Panc1 (cell line): ENCODE data around the gene SH3PXD2A.

ENCODE experiments used
- POLR2AphosphoS5 ChIP-seq: IDR thresholded peaks from 2 replicates; pipeline ENCODE4 v1.6.1; 2012; ENCODE audit warnings: mild to moderate bottlenecking, low read depth, low read length, moderate library complexity
- SIN3A ChIP-seq: IDR thresholded peaks from 2 replicates; pipeline ENCODE4 v1.6.1; 2012; ENCODE audit warnings: low read depth, mild to moderate bottlenecking, low read length, moderate library complexity, borderline replicate concordance; ENCODE audit not compliant: insufficient read depth
- TCF7L2 ChIP-seq: IDR thresholded peaks from 2 replicates; pipeline ENCODE4 v1.6.1; 2011; ENCODE audit warnings: mild to moderate bottlenecking, low read depth, low read length, inconsistent platforms
- TF ChIP-seq, protein P1 (sequence below): fragments of 450-650 bp; IDR thresholded peaks from 2 replicates; pipeline ENCODE4 v1.5.1; 2017; ENCODE audit warnings: mild to moderate bottlenecking
- TF ChIP-seq, protein P2 (sequence below), 2 experiments: IDR thresholded peaks; 2 replicates each; pipeline ENCODE4 v1.6.1; 2011 to 2012; ENCODE audit warnings: low read depth in 2 of 2, control low read depth in 1 of 2, low read length in 1 of 2, mild to moderate bottlenecking in 1 of 2, moderate library complexity in 1 of 2; ENCODE audit not compliant: insufficient read depth in 1 of 2

- TF ChIP-seq POLR2AphosphoS5 (no peak), TCF7L2 (no peak), SIN3A (no peak)
- TF ChIP-seq, protein P1, sequence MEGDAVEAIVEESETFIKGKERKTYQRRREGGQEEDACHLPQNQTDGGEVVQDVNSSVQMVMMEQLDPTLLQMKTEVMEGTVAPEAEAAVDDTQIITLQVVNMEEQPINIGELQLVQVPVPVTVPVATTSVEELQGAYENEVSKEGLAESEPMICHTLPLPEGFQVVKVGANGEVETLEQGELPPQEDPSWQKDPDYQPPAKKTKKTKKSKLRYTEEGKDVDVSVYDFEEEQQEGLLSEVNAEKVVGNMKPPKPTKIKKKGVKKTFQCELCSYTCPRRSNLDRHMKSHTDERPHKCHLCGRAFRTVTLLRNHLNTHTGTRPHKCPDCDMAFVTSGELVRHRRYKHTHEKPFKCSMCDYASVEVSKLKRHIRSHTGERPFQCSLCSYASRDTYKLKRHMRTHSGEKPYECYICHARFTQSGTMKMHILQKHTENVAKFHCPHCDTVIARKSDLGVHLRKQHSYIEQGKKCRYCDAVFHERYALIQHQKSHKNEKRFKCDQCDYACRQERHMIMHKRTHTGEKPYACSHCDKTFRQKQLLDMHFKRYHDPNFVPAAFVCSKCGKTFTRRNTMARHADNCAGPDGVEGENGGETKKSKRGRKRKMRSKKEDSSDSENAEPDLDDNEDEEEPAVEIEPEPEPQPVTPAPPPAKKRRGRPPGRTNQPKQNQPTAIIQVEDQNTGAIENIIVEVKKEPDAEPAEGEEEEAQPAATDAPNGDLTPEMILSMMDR, result no peak
- TF ChIP-seq, protein P2, sequence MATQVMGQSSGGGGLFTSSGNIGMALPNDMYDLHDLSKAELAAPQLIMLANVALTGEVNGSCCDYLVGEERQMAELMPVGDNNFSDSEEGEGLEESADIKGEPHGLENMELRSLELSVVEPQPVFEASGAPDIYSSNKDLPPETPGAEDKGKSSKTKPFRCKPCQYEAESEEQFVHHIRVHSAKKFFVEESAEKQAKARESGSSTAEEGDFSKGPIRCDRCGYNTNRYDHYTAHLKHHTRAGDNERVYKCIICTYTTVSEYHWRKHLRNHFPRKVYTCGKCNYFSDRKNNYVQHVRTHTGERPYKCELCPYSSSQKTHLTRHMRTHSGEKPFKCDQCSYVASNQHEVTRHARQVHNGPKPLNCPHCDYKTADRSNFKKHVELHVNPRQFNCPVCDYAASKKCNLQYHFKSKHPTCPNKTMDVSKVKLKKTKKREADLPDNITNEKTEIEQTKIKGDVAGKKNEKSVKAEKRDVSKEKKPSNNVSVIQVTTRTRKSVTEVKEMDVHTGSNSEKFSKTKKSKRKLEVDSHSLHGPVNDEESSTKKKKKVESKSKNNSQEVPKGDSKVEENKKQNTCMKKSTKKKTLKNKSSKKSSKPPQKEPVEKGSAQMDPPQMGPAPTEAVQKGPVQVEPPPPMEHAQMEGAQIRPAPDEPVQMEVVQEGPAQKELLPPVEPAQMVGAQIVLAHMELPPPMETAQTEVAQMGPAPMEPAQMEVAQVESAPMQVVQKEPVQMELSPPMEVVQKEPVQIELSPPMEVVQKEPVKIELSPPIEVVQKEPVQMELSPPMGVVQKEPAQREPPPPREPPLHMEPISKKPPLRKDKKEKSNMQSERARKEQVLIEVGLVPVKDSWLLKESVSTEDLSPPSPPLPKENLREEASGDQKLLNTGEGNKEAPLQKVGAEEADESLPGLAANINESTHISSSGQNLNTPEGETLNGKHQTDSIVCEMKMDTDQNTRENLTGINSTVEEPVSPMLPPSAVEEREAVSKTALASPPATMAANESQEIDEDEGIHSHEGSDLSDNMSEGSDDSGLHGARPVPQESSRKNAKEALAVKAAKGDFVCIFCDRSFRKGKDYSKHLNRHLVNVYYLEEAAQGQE (IDR thresholded peaks at IDR 0.05; ENCODE audit: insufficient read depth in 1 of 2, low read depth in 2 of 2, low read length in 1 of 2), result no peak
Measured at GRCh38 chr10:103620352-103620740, 235.0 kb downstream of the SH3PXD2A start.
